Neutrophil (primary cell): ENCODE results near the gene ARAP2.

Experiments
- H3K27ac ChIP-seq: fragments of 200-600 bp; sonication (generic); 2 replicates; pipeline ENCODE4 v1.5.1; 2016; ENCODE audit warnings: mild to moderate bottlenecking, moderate library complexity
- H3K27me3 ChIP-seq: fragments of 200-600 bp; sonication (generic); 2 replicates; pipeline ENCODE4 v1.6.0; 2016; ENCODE audit warnings: mild to moderate bottlenecking
- H3K36me3 ChIP-seq: fragments of 200-600 bp; sonication (generic); 2 replicates; pipeline ENCODE4 v1.5.1; 2017
- H3K4me1 ChIP-seq, 2 experiments: fragments of 200-600 bp in 1 of 2; sonication (generic) in 1 of 2; 1 replicate in 1 of 2; 2 replicates in 1 of 2; pipeline versions ENCODE4 v1.5.1 to v1.6.1; 2013 to 2016; ENCODE audit warnings: low read depth in 1 of 2, low read length in 1 of 2, mild to moderate bottlenecking in 1 of 2, moderate library complexity in 1 of 2; ENCODE audit not compliant: control insufficient read depth in 1 of 2, insufficient read depth in 1 of 2
- H3K4me3 ChIP-seq, 2 experiments: fragments of 200-600 bp in 1 of 2; sonication (generic) in 1 of 2; 1 replicate in 1 of 2; 2 replicates in 1 of 2; pipeline ENCODE4 v1.5.1; 2013 to 2016; ENCODE audit warnings: low read depth in 1 of 2, low read length in 1 of 2, mild to moderate bottlenecking in 1 of 2, moderate library complexity in 1 of 2
- H3K9me3 ChIP-seq: fragments of 200-600 bp; sonication (generic); 2 replicates; pipeline ENCODE4 v1.5.1; 2016
- TF ChIP-seq, protein P1 (sequence below): fragments of 200-600 bp; sonication (generic); IDR thresholded peaks from 2 replicates; pipeline ENCODE4 v1.5.1; 2016; ENCODE audit warnings: antibody characterized with exemption

ARAP2 gene

DNA sequence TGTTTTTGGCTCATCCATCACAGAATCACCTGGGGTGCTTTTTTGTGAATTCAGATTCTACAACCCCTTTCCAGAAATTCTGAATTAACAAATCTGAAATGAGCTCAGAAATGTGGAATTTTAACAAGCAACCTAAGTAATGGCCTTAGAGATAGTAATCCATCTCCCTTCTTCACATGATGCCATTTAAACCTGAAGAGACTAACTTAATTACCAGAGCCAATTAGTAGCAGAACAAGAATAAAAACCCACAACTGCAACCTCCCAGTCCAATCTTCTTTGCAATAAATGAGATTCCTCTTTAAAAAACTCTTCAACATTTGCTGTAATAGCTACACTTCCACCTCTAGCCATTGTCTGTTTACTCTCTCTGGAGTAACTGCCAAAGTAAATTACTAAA, 69.7 kb downstream of the ARAP2 start:
- Histone ChIP-seq H3K27me3 (no peaks in the 10 kb centered on the region), H3K4me3 (no peak overlapping the region), H3K36me3 (peaks cover 33% of the 10 kb centered on the region), H3K4me1 (no peaks in the 10 kb centered on the region), H3K9me3 (no peaks in the 10 kb centered on the region), H3K27ac (no peak overlapping the region)
- TF ChIP-seq, protein P1, sequence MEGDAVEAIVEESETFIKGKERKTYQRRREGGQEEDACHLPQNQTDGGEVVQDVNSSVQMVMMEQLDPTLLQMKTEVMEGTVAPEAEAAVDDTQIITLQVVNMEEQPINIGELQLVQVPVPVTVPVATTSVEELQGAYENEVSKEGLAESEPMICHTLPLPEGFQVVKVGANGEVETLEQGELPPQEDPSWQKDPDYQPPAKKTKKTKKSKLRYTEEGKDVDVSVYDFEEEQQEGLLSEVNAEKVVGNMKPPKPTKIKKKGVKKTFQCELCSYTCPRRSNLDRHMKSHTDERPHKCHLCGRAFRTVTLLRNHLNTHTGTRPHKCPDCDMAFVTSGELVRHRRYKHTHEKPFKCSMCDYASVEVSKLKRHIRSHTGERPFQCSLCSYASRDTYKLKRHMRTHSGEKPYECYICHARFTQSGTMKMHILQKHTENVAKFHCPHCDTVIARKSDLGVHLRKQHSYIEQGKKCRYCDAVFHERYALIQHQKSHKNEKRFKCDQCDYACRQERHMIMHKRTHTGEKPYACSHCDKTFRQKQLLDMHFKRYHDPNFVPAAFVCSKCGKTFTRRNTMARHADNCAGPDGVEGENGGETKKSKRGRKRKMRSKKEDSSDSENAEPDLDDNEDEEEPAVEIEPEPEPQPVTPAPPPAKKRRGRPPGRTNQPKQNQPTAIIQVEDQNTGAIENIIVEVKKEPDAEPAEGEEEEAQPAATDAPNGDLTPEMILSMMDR, result no peak

DNA sequence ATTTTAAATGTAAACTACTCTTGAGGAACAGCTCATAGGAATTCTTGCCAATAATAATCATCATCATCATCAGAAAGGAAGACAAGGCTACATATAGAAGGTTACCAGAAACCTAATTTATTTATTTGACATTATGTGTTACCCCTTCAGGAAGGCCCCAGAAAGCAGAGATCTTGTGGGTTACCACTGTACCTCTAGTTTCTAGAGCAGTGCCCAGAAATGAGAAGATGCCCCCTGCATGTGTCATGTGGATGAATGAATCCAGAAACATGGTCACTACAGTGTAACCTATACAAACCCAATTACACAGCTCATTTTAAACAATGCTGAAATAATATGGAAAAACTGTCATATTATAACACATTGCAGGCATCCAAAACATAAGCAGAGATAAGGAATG, 70.4 kb downstream of the ARAP2 start:
- no peaks in the 10 kb centered on the region for H3K4me1 ChIP-seq
- no peak overlapping the region for H3K27ac ChIP-seq
- H3K36me3 ChIP-seq, result peaks cover 33% of the 10 kb centered on the region
- TF ChIP-seq, protein P1, result no peak
- H3K27me3 ChIP-seq, result no peaks in the 10 kb centered on the region
- H3K9me3 ChIP-seq, result no peaks in the 10 kb centered on the region
- H3K4me3 ChIP-seq, result no peak overlapping the region

DNA sequence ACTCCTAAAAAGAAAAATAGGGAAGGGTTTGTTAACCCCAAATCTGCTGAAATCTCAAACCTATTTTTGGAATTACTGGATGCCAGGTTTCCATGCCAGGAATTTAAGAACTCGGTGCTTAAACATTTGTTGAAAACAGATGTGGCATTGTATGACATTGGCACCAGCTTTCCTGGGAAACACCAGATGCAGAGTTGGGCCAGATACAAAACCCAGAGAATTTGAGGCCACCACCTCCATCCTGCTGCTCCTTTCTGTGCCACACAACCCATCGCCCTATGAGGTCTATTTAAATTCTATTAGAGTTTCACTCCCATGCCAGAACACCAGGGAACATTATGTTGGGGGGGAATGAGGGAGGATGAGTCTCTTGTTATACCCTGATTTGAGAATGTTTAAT, 71.7 kb downstream of the ARAP2 start:
- no peaks in the 10 kb centered on the region for H3K9me3 ChIP-seq
- TF ChIP-seq, protein P1, result no peak
- H3K4me3 ChIP-seq, result no peak overlapping the region
- H3K4me1 ChIP-seq, result no peaks in the 10 kb centered on the region
- H3K27ac ChIP-seq, result no peak overlapping the region
- no peaks in the 10 kb centered on the region for H3K27me3 ChIP-seq
- H3K36me3 ChIP-seq, result peaks cover 26% of the 10 kb centered on the region

DNA sequence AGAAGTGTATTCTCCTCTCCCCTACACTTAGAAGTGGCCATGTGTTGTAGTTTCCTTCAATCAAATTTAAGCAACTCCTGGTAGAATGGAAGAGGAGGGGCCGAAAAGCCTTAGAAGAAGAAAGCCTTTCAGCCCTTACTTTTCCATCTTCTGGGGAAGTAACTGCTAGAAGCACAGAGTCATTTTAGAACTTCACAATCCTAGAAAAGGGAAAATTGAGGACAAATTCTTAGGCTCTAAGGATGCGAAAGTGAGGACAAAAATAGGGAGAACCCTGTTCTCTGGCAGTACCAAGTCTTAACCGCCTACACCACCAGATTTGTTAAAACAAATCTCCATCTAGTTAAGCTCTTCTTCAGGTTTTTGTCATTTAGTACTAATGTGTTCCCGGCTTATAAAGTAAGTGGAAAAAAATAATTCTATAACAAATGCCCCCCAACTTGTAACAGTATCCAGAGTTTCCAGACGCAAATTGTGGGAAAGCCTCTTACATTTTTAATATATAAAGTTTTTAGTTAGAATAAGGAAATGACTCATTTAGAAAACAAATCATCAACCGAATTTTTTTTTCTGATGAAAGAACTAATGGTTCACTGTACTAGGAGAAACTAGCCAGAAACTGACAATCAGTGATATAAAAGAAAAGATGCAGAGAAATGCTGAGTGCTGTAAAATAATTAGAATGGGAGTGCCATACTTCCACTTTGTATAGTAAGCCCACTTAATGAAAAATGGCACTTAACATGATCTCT, 76.0 kb downstream of the ARAP2 start:
- no peak overlapping the region for H3K27ac ChIP-seq
- no peaks in the 10 kb centered on the region for H3K4me1 ChIP-seq
- H3K27me3 ChIP-seq, result no peaks in the 10 kb centered on the region
- H3K36me3 ChIP-seq, result peaks cover 28% of the 10 kb centered on the region
- H3K9me3 ChIP-seq, result no peaks in the 10 kb centered on the region
- TF ChIP-seq, protein P1, result no peak
- H3K4me3 ChIP-seq, result no peak overlapping the region

DNA sequence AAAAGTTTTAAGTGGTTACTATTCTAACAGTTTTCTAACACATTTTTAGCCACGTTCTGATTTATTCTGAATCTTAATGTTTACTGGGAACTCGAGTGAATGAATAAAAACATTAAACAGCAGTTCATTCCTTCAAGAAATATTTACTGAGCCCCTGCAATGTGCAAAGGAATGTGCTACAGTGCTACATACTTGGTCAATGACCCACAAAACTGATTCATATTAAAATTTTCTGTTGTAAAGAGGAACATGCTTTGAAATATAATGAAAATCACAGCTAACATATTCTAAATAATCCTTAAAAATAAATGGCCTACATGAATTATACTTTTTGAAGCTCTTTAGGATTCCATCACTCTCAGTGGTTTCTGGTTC, 78.7 kb downstream of the ARAP2 start:
- Histone ChIP-seq H3K36me3 (peaks cover 44% of the 10 kb centered on the region), H3K27ac (no peak overlapping the region), H3K4me1 (no peaks in the 10 kb centered on the region), H3K27me3 (no peaks in the 10 kb centered on the region), H3K9me3 (no peaks in the 10 kb centered on the region), H3K4me3 (no peak overlapping the region)
- TF ChIP-seq, protein P1, result no peak
